Measurements from ENCODE around the gene SERBP1. TPM values are rescaled to one million over a fixed set of nuclear protein-coding genes. Genes with fewer than 3 reads are reported as not detected.
"Not testable (repeated sequence)": the region's sequence is repeated elsewhere in the genome, so short reads cannot be mapped to it uniquely, and the experiment has no call there.

The SERBP1 gene
- total RNA-seq, 1 donor from 2014 or later = 148 TPM

- DNase-seq (ENCODE audit: low read depth in 2 of 2) = no peak
These were observed 22.1 kb downstream of the SERBP1 start for GRCh38 chr1:67408148-67408547.

- DNase-seq (ENCODE audit: low read depth in 2 of 2) = no peak
These were observed 22.7 kb downstream of the SERBP1 start for GRCh38 chr1:67407498-67407897.

DNA sequence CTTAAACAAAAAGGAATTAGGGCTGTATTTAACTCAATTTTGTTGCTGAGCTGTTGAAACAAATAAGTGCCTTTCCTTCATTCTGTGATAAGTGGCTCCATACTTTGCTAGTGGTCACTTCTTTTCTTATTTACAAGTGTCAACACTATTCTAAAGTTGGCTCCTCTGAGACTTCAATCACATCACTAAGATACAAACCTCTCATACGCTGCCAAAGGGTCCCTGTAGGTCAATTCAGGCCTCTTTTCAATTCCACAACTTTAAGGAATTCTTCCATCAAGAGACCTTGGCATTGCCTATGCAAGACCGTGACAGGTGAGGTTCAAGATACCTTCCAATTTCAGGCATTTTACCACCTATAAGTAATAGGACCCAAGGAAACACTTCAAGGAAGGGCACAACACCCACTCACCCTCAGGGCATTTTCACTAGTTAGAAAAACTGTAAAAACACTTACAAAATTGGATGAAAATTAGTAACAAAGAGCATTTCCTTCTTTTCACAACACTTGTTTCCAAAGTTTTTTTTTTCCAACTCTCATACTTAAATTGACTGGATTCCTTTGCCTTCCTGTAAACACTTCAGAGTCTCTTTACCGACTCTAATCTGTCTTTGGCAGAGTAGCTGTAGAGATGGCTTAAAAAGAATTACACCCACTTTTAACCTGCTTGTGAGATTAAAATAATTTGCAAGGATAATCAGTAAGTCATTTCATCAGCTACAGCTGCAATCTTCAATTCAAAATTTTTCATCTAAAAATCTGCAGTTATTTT lies 24.5 kb downstream of the SERBP1 start:
- no peak for DNase-seq (ENCODE audit: low read depth in 2 of 2)

- DNase-seq (ENCODE audit: low read depth in 2 of 2) = no peak
These were observed 26.0 kb downstream of the SERBP1 start for GRCh38 chr1:67404212-67404620.

DNA sequence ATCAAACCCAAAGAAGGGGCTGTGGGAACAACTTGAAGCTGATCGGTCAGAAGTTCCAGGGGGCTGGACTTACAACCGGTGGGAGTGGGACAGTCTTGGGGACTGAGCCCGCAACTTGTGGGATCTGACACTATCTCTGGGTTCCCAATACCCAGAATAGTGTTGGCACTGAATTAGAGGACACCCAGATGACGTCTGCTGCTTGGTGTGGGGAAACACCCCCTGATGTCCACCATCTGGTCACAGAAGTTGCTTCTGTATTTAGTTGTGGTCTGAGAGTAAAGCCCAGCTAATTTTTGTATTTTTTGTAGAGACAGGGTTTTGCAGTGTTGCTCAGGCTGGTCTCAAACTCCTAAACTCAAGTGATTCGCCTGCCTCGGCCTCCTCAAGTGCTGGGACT lies 28.8 kb downstream of the SERBP1 start:
- DNase-seq (ENCODE audit: low read depth in 2 of 2) = no peak

- not testable (repeated sequence) for DNase-seq (ENCODE audit: low read depth in 2 of 2)
These were observed 30.0 kb downstream of the SERBP1 start for GRCh38 chr1:67400029-67400786.

GRCh38 chr1:67399199-67399993 lies 30.8 kb downstream of the SERBP1 start:
- DNase-seq (ENCODE audit: low read depth in 2 of 2) = no peak

DNA sequence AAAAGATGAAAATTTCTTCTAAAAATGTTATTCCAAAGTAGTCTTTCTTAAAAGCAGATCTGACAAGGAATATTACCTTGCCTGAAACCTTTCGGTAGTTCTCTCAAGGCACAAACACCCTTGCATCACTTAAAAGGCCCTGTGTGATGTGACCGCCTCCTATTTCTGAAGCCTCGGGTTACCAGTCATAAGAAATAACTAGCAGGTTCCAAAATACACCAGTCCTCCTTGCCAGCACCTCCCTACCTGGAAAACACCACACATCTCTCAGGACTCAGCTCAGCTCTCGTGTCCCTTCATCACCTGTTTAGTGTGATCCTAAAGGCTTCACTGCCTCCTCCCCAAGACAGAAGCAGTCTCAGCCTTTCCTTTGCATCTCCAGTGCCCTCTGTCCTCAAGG lies 35.7 kb downstream of the SERBP1 start:
- no peak for DNase-seq (ENCODE audit: low read depth in 2 of 2)

GRCh38 chr1:67393737-67394136 lies 36.5 kb downstream of the SERBP1 start:
- no peak for DNase-seq (ENCODE audit: low read depth in 2 of 2)

DNA sequence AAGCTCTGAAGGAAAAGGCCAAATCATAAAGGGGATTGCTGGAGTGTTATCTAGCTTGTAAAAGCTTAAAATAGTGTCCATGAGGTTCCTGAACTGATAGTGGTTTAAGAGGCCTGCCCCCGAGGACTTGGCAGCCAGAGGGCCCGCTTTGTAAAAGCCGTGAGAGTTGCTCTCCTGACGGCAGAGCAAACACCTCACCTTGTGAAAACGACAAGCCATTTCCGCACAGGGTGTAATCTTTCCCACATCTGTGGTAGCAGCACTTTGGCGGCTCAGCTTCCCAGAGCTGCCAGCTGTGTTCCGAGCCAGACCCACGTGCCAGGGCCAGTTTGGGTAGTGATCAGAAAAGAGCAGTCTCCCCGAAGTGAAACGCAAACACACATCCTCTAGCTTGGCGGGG lies 37.0 kb downstream of the SERBP1 start:
- peak in 1 of 2 donors; percentile 1 for DNase-seq (ENCODE audit: low read depth in 2 of 2)

DNA sequence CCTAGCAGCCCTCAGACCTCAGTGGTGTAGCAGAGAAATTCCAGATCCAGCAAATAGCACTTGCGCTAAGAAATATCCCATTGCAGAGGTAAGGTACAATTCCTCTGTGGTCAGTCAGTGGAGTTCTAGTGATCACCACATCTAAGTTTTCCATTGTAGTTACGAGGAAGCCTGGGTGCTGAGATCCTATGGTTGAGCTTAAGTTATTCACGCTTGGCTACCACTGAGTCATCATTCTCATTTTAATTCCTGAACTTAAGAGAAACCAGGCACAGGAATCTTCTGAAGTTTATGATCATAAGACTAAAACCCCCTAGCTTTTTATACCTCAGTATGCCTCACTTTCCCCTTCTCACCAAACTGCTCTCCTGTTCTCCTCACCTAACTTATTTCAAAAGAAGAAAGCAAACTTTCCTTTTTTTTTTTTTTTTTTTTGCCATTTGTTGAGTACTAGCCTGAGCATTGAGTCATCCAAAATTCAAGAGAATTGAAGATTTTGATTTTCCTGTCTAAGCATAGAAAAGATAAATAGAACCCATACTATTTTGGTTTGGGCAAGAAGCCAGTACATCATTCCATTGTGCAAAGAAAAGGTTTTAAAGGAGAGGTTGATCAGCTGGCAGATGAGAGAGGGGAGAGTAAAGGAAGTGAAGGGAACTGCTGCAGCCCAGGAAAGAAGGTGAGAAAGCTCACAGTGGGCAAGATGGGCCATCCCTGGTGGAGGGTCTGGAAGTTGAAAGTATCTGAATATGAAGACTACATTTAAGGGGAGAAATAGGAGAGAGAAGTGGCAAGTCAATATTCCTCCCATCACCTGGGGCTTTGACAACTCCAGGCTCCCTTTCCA lies 39.9 kb downstream of the SERBP1 start:
- peak in 1 of 2 donors; percentile 13 for DNase-seq (ENCODE audit: low read depth in 2 of 2)

DNA sequence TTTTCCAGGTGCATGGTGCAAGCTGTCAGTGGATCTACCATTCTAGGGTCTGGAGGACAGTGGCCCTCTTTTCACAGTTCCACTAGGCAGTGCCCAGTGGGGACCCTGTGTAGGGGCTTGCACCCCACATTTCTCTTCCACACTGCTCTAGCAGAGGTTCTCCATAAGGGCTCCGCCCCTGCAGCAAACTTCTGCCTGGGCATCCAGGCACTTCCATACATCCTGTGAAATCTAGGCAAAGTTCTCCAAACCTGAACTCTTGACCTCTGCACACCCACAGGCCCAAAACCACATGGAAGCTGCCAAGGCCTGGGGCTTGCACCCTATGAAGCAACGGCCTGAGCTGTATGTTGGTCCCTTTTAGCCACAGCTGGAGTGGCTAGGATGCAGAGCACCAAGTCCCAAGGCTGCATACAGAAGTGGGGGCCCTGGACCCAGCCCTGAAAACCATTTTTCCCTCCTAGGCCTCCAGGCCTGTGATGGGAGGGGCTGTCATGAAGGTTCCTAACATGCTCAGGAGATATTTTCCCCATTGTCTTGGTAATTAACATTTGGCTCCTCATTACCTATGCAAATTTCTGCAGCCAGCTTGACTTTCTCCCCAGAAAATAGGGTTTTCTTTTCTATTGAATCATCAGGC lies 46.1 kb downstream of the SERBP1 start:
- DNase-seq (ENCODE audit: low read depth in 2 of 2) = no peak

- DNase-seq (ENCODE audit: low read depth in 2 of 2) = no peak
These were observed 47.9 kb downstream of the SERBP1 start for GRCh38 chr1:67382292-67382691.

DNA sequence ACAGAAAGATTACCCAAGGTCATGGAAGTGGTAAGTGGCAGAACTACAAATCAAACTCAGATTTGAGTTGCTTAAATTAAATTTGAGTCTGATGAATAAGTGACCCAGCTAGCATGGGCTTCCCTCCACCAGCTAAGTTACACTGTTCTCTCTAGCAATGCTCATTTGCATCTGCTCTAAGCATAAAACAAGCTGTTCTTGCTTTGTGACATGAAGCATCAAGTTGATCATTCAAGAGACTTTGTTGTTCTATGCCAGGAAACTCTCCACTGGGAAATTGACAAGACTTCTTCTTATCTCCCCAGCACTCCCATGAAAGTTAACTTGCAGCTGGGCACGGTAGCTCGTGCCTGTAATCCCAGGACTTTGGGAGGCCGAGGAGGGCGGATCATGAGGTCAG lies 49.0 kb downstream of the SERBP1 start:
- DNase-seq (ENCODE audit: low read depth in 2 of 2) = no peak

DNA sequence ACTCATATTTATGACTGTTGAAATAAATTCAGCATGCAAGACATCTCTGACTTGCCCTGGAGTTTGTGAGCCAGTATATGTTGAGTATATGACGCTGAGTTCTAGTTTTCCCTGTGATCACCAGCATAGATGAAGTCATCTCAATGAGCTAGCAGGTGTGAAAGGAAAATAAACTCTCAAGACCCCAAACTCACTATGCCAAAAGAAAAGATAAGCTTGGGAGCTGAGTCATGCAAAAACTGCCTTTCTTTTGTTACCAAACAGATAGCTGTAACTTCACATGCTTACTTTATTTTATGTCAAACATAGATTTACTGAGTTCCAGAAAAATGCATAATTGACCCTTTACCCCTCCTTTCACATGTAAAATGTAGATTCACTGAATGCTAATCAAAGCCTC lies 52.9 kb downstream of the SERBP1 start:
- DNase-seq (ENCODE audit: low read depth in 2 of 2) = no peak

GRCh38 chr1:67376381-67376780 lies 53.8 kb downstream of the SERBP1 start:
- DNase-seq (ENCODE audit: low read depth in 2 of 2) = no peak

DNA sequence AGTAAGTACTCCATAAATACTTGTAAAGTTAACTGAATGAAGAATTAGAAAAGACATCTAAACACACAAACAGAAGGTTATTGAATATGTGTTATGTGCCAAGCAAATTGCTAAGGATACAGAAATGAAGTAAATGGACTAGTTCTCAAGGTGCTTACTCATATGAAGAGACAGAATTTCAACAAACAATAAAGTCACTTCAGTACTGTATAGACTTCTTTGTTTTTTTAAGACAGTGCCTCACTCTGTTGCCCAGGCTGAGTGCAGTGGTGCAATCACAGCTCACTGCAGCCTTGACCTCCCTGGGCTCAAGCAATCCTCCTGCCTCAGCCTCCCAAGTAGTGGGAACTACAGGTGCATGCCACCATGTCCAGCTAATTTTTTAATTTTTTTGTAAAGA lies 57.3 kb downstream of the SERBP1 start:
- no peak for DNase-seq (ENCODE audit: low read depth in 2 of 2)

DNA sequence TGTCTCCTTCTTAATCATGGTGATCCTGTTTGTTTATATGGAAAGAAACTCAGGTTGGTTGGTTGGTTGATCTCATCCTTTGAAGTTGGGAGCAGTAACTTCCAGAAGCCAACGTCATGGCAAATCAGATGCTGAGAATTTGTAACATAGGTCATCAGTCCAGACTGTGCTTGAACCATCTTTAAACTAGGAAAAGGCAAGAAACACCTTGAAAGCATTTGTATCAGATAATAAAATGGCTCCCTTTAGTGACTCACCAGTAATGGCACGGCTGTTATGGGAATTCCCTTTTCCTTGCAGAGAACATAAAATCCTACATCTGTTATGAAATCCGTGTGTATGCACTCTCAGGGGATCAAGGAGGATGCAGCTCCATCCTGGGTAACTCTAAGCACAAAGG lies 58.1 kb downstream of the SERBP1 start:
- DNase-seq (ENCODE audit: low read depth in 2 of 2) = no peak

DNA sequence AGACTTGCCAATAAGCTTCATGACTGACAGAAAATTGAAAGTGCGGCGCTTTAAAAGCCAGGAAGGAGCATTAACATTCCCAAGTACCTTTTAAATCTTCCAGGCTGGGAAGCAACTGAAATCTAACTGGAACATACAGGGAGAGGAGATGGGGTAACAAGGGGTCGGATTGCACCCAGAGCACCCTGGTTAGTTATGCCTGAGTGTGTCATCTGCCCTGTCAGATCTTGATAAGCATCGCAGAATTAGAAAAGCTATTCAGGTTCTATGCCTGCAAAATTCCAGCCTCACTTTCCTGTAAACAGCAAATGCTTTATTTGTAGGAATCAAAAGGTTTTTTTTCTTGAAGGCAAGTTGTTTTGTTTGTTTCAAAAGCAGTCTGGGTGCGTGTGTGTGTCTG lies 58.5 kb downstream of the SERBP1 start:
- no peak for DNase-seq (ENCODE audit: low read depth in 2 of 2)

- DNase-seq (ENCODE audit: low read depth in 2 of 2) = no peak
These were observed 59.2 kb downstream of the SERBP1 start for GRCh38 chr1:67371043-67371442.

DNA sequence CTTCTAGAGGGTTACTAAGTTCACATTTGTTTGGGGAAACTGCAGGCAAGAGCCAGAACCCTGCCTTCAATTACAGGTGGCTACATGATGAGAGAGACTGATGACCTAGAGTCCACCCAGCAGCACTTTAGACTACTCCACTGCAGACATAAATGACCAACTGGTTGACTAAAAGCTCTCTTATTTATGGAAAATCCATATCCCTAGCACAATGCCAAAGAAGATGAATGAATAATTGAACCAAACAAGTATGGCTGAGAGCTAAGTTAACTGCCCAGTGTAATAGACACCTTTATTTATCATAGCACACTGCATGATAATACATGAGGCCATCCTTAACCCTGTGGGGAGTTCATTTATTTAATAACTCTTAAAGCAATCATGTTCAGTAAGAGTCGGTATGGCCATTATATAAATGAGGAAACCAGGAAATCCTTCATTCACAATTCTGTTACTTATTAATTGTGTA lies 62.1 kb downstream of the SERBP1 start:
- DNase-seq (ENCODE audit: low read depth in 2 of 2) = no peak

Data from dermis microvascular lymphatic vessel endothelial cell (primary cell).